Measurements from ENCODE around the gene ERCC2.

ERCC2 gene

DNA sequence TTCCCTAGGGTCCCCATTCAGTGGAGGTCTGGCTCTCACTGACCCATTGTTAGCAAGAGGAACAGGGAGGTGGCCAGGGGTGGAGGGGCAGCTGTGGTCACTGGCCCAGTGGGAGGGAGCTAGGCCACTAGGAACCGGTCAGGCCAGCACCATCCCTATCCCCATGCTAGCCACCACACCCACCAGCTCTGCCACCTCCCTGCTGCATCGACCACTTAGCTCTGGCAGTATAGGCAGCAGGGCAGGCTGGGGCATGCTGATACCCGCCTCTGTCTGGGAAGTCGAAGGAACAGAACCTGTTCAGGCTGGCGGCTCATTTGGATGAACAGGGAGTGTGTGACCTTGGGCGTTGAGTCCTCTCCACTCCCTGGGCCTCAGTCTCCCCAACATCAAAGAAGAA, 29.8 kb upstream of the ERCC2 start:
- DNase-seq: no peak

DNA sequence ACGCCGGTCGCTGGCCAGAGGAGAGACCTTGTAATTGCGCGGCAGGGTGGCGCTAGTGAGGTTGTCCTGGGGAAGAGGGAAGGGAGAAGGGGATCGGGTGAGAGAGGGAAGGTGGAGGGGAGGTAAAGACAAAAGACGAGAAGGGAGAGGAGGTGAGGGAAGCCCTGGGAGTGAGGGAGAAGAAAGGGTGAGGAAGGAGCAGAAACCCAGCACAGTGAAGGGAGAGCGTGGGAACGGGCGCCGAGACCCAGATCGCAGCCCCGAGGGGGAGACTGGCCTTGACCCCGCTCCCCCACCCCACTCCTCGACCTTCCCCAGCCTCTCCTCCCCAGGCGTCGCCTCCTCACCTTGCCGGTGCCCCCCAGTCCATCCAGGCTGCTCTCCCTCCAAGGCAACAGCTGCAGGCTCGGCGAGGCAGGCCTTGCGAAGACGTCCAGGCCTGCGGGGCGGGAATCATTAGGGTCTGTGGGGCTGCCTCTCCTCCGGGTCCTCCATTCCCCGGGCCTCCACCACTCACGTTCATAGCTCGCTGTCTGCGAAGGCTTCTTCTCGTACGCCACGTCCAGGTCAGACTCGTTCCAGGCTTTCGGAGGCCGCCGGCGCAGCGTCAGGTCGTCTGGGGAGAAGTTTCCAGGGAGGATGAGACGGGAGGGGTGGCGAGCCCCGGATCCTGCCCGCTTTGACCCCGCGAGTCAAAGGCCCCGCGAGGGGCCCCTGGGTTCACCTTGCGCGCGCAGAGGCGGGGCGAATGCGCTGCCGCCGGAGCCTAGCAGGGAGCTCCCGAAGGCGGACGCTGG, 25.6 kb upstream of the ERCC2 start:
- no peak for DNase-seq

- DNase-seq: no peak
Measured at GRCh38 chr19:45391871-45392665, 21.7 kb upstream of the ERCC2 start.

- peak; percentile 60 for DNase-seq
Measured at GRCh38 chr19:45391346-45391745, 21.0 kb upstream of the ERCC2 start.

- no peak for DNase-seq
Measured at GRCh38 chr19:45385392-45386221, 15.2 kb upstream of the ERCC2 start.

- no peak for DNase-seq
Measured at GRCh38 chr19:45382426-45382825, 12.1 kb upstream of the ERCC2 start.

GRCh38 chr19:45380107-45380506, 9.7 kb upstream of the ERCC2 start:
- DNase-seq: no peak

GRCh38 chr19:45376045-45376724, 5.8 kb upstream of the ERCC2 start:
- DNase-seq: no peak

DNA sequence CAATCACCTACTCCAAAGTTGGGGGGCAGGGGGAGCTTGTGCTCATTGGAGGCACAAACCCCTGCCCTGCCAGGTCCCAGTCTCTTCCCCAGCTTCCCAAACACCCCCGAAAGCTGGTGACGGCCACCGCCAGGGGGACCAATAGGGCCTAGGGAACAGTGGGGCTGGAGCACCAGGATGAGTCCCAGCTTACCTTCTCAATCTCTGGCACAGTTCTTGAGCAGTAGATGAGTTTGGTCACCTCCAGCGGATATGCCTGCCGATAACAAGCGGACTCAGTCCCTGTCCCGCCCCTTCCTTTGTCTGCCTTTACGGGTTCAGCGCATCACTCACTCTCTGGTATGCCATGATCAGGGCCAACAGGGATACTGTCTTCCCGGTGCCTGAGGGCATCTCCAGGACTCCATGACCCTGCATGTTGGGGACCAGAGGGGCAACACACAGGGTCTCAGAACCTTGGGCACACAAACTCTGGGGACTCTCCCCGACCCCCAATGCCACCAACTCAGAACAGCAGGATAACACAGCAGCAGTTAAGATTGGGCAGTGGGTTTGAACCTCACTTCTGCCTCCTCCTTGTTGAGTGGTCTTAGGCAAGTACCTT, 1.5 kb downstream of the ERCC2 start:
- DNase-seq: no peak

- no peak for DNase-seq
Measured at GRCh38 chr19:45368127-45368526, 2.2 kb downstream of the ERCC2 start.

DNA sequence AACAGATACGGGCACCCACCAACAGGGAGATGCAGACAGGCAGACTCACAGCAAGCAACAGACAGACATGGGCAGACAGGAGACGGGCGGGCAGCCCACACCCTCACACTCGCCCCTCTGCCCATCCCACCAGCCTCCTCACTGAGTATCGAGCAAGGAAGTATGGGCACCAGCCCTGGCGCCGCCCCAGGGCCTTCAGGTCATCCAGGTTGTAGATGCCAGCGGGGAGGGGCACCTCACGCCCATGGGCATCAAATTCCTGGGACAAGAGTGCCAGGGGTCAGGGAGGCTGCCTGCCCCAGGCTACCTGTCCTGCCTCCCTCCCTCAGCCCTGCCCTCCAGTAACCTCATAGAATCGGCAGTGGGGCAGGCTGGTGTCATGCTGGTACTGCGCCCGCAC, 5.7 kb downstream of the ERCC2 start:
- no peak for DNase-seq

- no peak for DNase-seq
Measured at GRCh38 chr19:45363861-45364459, 6.4 kb downstream of the ERCC2 start.

GRCh38 chr19:45362291-45362690, 8.1 kb downstream of the ERCC2 start:
- no peak for DNase-seq

DNA sequence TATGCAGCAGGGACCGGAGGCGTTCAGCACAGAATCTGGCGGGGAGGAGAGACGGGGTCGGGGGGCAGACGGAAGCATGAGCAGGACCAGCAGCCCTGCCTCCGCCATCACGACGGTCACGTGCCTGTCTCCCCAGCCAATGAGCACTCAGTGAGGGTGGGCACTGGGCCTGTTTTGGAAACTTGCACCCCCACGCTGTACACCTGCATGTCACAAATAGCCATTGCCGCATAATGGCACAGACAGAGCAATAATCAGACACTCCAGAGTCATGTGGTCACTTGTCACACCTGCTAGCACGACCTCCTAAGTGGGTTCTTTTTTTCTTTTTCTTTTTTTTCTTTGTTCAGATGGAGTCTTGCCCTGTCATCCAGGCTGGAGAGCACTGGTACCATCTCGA, 8.8 kb downstream of the ERCC2 start:
- no peak for DNase-seq

DNA sequence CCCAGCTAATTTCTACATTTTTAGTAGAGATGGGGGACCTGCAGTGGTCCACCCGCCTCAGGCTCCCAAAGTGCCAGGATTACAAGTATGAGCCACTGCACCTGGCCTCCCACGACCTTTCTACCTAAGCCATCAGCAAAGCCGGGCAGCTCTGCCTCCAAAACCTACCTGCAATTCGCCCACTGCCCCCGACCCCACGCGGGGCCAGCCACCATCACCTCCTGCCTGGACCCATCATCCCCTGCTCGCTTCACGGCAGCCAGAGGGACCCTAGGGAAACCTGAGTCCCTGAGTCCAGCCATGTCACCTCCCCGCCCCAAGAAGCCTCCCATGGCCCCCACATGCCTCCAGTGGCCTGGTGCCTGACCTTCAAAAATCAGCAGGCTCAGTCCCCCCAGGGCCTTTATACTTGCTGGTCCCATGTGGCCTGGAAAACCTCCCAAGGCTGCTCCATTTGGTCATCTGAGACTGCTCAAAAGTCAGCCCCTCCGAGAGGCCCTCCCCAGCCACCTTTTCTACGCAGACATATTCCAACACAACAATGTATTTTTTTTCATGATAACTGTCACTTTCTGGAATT, 12.1 kb downstream of the ERCC2 start:
- DNase-seq: no peak

DNA sequence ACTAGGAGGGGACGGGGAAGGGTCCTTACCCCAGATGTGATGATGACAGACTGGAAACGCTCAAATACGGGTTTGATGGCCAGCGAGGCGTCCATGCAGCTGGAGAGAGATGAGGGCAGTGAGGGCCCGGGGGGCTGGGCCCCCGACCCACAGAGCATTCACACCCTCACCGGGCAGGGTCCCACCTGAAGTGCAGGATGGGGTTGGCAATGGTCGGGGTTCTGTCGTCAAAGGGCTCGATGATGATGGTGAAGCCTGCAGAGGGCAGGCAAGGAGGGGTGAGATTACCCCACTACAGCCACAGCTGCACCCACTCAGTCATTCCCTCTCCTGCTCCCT, 13.0 kb downstream of the ERCC2 start:
- DNase-seq: no peak

DNA sequence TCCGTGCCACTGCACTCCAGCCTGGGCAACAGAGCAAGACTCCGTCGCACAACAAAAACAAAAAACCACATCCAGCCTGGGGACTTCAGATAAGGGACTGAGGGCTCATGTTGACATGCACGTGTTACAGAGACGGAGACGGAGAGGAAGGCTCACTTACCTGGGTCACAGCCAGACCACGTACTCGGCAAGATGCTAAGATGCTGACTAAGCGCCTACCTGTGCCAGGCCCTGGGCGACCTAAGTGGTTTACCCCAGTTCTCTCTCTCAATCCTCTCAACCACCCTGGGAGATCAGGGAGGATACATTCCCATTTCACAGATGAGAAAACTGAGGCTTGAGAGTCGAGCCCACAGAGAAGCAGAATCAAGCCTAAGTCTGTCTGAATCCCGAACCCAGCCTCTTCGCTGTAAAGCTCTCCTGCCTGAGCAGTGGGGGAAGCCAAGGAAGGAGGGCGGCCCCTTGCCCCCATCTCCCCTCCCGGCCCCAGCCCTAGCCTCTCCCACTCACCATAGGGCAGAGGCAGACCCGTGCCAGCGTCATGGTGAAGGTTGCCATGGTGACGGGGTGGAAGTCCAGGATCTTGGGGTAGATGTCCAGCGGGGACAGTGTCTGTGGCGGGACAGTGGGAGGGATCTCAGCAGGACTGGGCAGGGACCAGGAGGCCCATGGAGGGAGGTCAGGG, 13.5 kb downstream of the ERCC2 start:
- peak; percentile 80 for DNase-seq

GRCh38 chr19:45355910-45356309, 14.5 kb downstream of the ERCC2 start:
- DNase-seq: no peak

GRCh38 chr19:45355402-45355801, 15.0 kb downstream of the ERCC2 start:
- DNase-seq: no peak

- DNase-seq: peak; percentile 88
Measured at GRCh38 chr19:45354241-45354842, 16.0 kb downstream of the ERCC2 start.

Data from hematopoietic multipotent progenitor cell treated with erythropoietin and hydrocortisone succinate and interleukin-3 and kit ligand, for 6 days (in vitro differentiated cells).